ENCODE results near the gene SSC5D.

GRCh38 chr19:55473225-55474012 lies 14.8 kb upstream of the SSC5D start:
- peak; percentile 81 for TF ChIP-seq POLR2AphosphoS5 (IDR thresholded peaks at IDR 0.05; ENCODE audit: low read depth, low read length)
- no peak for TF ChIP-seq SP1 (IDR thresholded peaks at IDR 0.05; ENCODE audit: low read depth)
- no peak for TF ChIP-seq ATF3 (IDR thresholded peaks at IDR 0.05)
- TF ChIP-seq CTCF (IDR thresholded peaks at IDR 0.05 in 2 of 3, conservative IDR thresholded peaks at IDR 0.05 in 1 of 3; ENCODE audit: borderline replicate concordance in 1 of 3, insufficient read depth in 1 of 3, low read depth in 2 of 3, low read length in 2 of 3) = no peak
- TF ChIP-seq POLR2A (IDR thresholded peaks at IDR 0.05; ENCODE audit: borderline replicate concordance, extremely low read depth, insufficient read depth, insufficient read length) = peak; percentile 90
- TF ChIP-seq JUND (IDR thresholded peaks at IDR 0.05) = no peak
